HG03060 (cell line): ENCODE data around the gene RRH.

Experiments
- ATAC-seq: cut with Tn5 transposase; IDR thresholded peaks from one replicate; pipeline ENCODE4 v1.9.1; 2021; ENCODE audit warnings: low read depth, moderate number of reproducible peaks; ENCODE audit not compliant: unreplicated experiment

Gene RRH

GRCh38 chr4:109879636-109880314, 52.0 kb downstream of the RRH start:
- no peak for ATAC-seq

- ATAC-seq, result no peak
These were observed 58.5 kb downstream of the RRH start for GRCh38 chr4:109886303-109886702.

DNA sequence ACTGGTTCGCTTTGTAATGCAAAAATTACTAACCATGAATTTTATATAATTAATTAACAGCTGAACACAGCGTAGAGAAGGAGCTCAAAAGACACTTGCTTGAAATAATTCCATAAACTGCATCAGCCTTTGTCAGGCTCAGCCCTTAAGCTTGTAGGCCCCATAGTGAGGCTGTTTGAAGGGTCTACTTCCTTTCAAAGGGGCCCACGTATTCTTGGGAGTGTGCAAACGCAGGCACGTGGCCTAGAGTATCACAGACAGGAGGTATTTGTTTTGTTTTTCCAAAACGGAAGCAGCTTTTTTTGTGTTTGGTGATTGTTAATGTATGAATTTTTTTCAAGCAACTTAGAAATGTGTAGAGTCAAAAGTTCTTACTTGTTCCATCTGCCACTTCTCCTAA, 59.3 kb downstream of the RRH start:
- no peak for ATAC-seq

DNA sequence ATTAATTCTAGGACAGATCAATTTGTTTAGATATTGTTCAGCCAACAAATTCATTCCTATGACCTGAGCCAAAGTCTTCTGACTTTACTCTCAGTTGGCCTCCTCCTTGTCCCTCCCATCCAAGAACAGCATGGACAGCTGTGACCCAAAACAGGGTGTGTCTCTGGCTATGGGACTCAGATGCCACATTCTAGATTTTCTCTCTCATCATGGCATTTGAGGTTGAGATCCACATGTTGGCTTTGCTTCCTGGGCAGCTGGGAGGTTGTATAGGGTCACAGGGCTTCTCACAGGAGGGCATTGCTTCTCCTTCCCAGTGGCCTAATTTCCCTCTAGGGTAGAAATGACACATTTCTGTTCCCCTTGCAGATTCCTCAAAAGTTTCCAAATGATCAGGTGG, 62.3 kb downstream of the RRH start:
- ATAC-seq, result no peak
